LHCN-M2 (cell line): ENCODE data around the gene KRTAP21-2. TPM values are rescaled to one million over a fixed set of nuclear protein-coding genes. Genes with fewer than 3 reads are reported as not detected.
A peak's percentile ranks its signal among the peaks of the same experiment; 100 is the strongest.
"Not testable (repeated sequence)": the region's sequence is repeated elsewhere in the genome, so short reads cannot be mapped to it uniquely, and the experiment has no call there.

Experiments
- DNase-seq: peaks from one replicate; pipeline ENCODE4 v3.0.0-alpha.2; 2012; ENCODE audit warnings: low read depth
- polyA plus RNA-seq: library from polyadenylated mRNA; unstranded; fragments of >200 nt; gene quantifications from one replicate; pipeline ENCODE4 v1.2.1, GENCODE V29; 2012; ENCODE audit warnings: missing spikeins
- total RNA-seq: library from RNA; depleted of rRNA; stranded (reverse); fragments of >200 nt; gene quantifications from 2 replicates; pipeline ENCODE4 v1.2.3, GENCODE V29; 2014; rRNA removed

The KRTAP21-2 gene
- total RNA-seq, result not detected in 2 replicates
- polyA plus RNA-seq, result not detected

DNA sequence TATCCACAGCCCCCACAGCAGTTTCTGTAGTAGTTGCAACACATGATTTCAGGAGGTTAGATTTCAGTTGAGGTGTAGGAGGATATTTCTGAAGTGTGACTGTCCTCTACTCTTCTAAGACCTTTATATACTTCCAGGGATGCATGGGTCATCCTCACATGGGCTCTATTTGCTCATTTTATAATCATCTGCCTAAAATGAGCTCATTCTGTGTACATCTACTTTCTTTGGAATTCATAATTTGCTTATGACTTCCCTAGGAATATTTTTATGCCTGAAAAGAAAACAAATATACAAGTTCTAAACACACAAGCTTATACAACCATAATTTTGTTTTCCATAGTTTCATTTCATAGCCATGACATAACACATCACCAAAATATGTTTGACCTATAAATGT, at the start of gene KRTAP21-2:
Gene KRTAP21-2, minus strand, starts transcription at position 101 of the 400 bp plus-strand sequence. Its CDS starts 57 bp downstream, at position 44.
- DNase-seq, result no peak

DNA sequence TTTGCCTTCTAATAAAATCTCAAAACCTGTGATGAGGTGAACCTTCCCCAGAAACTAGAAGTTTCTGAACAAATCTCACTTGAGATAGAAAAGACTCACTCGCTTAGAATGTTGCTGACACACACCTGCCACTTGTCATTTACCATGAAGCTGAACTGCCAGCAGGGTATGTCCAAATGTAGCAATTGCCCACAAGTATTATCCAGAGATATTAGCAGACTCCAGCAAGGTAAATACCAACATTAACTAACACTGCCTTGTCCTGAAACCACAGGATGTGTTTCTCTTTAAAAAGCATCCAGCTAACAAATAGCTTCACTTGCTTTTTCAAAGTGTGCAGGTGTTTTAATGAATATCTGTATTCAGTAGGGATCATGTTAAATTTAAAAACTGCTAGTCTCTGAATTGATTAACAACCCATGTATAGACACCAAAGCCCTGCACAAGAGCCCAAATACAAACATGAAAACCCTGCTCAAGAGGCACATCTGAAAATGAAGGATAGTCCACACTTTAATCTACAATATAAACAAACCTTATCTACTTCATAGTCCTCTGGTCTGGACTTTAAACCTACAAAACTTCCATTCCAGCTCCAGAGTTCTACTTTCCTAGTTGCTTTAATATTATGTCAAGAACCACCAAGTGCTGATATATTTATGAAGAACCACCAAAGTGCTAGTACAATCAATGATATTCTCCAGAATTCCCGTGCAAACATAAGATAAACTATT, 46.7 kb upstream of the KRTAP21-2 start:
- DNase-seq, result no peak

DNA sequence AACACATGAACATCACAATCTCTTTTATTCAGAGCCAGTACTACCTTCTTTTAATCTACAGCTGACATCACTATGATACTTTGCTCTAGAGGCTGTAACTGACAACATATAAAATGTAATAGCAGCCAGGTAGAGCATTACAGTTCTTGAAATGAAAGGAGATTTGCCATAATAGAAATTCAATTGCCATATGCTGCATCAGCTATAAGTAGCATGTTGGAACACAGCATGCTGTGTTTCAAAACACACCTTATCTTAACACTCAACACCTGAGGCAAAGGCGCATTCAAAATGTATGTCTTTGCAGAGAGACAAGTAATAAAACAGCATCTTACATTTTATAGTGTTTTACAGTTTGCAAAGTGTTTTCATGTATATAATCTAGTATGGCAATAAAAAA, 32.2 kb upstream of the KRTAP21-2 start:
- no peak for DNase-seq

DNA sequence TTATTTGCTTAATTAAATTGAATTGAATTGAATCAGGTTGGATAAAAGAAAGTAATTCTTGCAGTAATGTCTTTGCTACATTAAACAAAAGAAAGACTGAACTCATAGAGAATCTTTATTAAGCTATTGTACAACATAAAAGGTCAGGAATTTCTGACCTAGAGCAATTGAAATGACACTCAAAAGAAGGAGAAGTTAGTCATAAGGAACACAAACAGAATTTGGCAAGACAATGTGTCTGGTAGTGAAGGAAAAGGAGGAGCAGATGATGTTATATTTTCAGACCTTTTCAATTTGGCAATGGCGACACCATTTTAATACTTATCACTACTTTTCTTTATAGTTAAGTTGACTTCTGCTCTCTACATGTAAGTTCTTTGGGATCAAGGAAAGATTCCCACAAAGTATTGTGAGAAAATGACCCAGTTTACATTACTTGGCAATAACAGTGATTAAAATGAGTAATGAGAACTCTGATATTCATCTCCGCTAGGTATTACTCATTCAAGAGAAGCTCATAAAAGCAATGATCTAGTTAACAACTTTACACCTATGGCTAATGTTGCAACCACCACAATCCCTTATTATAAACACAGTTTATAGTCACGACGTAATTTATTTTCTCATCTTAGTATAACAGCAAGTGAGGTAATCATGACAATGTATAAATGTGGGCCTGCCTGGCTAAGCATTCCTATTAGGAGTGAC, 22.8 kb upstream of the KRTAP21-2 start:
- no peak for DNase-seq

DNA sequence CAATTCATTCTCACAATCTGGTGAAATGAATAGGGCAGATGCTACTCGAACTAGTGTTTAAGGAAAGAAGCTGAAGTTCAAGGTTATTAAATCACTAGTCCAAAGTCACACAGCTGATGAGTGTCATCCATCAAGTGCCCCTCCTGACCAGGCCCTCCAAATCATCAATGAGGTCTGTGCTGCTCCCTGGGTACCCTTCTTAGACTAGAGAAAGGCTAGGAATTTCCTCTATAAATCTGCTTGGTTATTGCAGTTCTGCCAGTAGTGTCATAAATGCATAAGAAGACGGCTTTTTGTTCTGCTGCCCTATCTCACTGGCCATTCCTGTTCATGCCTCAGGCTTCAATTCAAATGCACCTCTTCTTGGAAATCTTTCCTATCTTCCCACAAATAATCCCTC, 13.7 kb upstream of the KRTAP21-2 start:
- no peak for DNase-seq

DNA sequence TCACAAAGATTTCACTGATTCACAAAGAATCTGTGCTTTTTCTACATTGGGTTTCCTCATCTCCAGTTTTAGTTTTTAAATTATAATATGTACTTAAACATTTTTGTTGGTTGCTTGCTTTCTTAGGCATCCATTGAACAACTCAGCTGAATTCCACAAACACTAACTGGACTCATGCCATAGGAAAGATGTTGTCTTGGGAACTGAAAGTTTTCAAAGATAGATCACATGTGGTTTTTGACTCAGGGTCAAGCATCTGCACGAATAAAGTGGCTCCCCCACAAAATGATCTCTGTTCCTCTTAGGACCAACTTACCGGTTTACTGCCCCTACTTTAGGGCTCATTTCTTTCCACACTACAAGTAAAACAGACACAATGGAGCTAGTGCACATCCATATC, 11.2 kb upstream of the KRTAP21-2 start:
- DNase-seq, result no peak

DNA sequence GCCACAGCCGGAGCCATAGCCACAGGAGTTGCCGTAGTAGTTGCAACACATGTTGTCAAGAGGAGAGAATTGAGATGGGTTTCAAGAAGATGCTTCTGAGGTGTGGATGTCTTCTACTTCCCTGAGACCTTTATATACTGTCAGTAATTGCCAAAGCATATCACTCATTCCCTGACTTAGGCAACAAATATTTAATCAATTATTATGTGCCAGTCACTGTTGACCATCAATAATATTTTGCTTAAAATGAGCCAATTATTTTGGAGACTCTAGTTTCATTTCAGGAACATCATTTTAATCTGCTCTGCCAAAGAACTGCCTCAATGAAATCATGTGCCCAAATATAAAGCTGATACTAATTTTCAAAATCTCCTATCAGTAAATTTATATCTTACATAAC, 8.3 kb upstream of the KRTAP21-2 start, which contains the start of gene KRTAP21-1:
Gene KRTAP21-1, minus strand, starts transcription at position 101 of the 400 bp plus-strand sequence. Its CDS starts 50 bp downstream, at position 51.
- DNase-seq, result not testable (repeated sequence)

DNA sequence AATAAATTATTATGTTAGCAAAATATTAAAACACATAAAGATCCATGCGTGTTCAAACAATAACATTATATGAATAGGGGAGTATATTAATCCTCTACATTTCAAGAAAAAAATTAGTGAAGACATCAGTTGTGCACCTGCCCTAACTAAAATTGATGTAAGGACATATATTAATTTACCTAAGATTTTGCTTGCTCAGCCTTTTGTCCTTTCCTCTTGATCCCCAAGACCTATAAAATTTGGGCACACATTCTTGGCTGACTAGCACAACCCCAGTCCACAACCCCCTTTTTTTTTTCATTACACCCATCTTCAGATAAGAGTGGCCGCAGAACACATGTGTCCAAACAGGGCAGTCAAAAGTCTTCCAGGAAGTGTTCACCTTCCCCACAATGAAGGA, 6.6 kb downstream of the KRTAP21-2 start:
- no peak for DNase-seq

DNA sequence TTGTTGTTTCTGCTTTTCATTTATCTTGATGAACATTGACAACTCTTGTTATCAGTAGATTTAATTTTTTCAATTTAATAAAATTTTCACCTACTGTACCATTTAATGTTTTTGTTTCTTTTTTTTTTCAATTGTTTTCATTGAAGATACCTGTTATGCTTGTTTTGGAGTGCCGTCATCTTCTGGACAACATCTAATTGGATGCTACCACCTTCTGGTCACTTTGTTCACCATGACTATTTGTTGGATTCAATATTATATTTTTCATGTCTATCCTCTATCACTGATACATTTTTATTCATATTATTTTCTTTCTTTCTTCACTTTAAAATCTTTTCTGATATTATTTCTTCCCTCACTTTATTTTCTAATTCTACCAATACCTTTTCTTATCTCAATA, 14.0 kb downstream of the KRTAP21-2 start:
- no peak for DNase-seq

DNA sequence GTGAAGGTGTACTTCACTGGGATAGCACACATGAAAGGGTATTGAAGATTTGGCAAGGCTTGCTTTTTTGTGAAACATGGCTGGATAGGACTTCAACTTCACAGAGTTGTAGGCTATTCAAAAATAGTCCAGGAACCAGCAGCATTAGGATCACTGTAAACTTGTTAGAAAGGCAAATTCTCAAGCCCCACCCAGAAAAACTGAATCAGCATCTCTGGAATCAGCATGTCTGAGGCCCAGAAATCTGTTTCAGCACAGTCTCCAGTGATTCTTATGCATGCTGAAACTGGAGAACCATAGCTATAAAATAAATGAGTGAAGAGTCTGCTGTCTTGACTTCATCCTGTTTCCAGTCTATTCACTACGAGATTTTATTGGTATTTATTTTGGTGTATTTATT, 20.3 kb downstream of the KRTAP21-2 start:
- no peak for DNase-seq

DNA sequence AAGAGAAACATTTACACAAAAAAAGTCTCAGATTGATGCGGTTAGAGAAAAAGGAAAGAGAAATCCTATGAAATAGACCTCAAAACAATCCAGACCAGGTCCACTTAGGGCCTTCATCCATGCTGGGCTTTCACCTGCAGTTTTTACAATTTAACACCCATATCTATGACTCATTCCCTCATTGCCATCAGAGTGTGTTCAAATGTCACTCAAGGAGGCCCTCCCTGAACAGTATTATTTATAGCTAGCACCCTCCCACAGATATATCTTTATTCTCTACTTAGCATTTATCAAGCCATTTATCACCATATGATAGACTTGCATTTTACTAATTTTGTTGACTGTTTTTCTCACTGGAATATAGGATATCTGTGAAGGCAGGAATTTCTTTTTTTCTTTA, 27.7 kb downstream of the KRTAP21-2 start:
- DNase-seq, result no peak

DNA sequence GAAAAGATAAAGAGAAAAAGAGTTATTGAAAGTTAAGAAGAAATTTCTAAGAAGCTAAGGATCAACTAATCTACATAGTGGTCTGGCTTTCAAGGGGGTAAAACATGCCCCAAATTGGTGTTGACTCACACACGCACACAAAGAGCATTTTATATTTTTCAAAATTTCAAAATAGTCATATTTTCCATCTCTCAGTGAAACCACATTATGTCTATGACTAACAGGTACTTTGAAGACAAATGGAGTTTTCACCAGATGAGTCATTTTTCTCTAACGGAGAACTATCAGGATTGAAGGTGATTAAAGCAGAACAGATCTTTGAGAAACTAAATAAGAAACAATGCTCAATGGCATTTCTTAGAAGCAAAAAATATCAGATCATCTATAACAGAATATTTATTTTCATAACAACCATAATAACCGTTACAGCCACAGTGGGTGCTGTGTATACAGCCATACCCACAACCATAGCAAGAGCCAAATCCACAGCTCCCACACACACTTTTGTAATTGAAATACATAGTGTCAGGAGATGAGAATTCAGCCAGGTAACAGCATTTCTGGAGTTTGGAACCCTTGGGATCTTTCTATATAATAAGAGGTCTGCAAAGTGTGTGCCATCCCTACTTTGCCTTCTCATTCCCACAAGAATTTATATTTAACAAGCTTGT, 28.7 kb downstream of the KRTAP21-2 start, which contains the start of gene KRTAP21-3:
Gene KRTAP21-3, minus strand, starts transcription at position 539 of the 671 bp plus-strand sequence. Its CDS starts 18 bp downstream, at position 521.
- peak; percentile 1 for DNase-seq

DNA sequence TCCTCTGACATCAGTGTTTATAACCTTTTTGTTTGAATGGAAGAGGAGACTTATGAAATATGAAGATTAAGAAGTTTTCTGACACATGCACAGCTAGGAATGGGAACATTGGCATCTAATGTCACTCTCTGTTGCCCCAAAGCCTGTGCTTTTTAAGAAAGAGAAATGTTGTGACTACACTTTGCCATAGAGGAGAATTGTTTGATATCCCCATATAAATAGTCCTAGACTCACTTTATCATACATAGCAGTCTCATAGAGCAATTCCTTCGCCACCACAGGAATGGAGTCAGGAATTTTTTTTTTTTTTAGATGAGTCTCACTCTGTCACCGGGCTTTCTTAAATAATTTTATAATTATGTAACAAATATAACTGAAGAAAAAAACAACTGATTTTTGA, 30.0 kb downstream of the KRTAP21-2 start:
- DNase-seq, result no peak

DNA sequence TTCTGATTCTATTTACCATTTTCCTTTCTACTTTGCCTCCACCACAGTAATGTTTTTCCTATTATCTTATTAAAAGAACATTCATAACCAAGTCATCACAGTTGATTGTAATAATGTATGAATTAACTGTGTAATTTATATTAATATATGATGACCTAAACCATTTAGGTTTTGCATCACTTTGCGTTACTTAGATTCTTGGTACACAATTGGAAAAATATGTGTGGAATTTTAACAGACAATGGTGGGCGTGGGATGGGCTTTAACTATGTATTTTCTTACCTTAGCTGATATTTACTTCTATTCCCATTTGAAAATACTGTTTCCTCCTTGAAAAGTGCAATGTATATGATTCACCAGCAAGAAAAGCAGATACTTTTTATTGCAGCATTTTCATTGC, 32.1 kb downstream of the KRTAP21-2 start:
- no peak for DNase-seq

DNA sequence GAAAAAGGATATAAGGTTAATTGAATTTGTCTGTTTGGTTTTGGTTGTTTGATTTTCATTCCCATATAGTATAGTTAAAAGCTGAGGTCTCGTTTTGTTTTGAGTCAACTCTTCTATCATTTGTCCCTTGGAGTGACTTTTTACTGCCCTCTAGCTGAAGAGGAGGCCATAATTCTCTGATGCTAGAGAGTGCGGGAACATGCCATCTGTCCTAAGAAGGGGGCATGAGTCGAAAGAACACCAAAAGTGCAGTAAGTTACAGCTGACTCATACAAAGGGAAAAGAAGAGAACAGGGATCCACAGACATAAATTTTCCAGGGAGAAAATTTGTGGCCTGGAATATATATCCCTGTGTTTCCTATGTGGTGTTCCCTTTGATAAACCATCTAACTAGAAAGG, 32.6 kb downstream of the KRTAP21-2 start:
- no peak for DNase-seq

DNA sequence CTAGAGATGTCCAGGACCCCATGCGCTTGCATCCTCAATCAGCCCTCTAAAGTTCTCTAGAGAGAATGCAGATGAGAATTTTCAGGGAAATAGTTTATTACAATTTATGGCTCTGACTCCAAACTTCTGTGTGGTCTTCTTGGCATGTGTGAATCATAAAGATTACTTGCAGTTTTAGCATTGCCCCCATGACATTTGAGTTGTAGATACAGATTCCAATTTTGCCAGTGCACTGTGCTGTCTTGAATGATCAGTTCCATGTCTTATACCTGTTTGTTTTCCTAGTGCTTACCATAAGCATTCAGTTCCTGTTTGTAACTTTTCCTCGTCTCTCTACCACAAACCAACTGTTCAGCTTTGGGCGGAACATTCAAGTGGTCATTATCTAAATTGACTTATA, 33.3 kb downstream of the KRTAP21-2 start:
- no peak for DNase-seq

DNA sequence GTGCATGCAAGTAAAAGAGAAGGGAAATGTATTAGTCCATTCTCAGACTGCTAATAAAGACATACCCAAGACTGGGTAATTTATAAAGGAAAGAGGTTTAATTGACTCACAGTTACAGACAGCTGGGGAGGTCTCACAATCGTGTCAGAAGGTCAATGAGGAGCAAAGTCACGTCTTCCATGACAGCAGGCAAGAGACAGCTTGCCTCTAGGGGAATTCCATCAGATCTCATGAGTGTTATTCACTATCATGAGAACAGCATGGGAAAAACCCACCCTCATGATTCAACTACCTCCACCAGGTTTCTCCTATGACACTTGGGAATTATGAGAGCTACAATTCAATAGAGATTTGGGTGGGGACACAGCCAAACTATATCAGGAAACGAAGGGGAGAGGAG, 36.6 kb downstream of the KRTAP21-2 start:
- DNase-seq, result no peak

DNA sequence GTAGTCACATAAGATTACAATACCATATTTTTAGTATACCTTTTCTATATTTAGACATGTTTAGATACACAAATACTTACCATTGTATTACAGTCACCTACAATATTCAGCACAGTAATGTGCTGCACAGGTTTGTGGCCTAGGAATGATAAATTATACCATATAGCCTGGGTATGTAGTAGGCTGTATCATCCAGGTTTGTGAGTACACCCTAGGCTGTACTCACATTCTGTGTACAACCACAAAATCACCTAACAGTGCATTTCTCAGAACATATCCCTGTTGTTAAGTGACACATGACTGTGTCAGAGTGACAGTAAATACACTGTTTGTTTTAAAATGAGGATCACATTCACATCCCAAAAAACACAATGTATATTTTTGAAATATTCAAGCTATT, 39.6 kb downstream of the KRTAP21-2 start:
- no peak for DNase-seq
